CD14-positive monocyte (primary cell): ENCODE measurements around the gene CD74. TPM values are rescaled to one million over a fixed set of nuclear protein-coding genes. Genes with fewer than 3 reads are reported as not detected.
"Not testable (repeated sequence)": the region's sequence is repeated elsewhere in the genome, so short reads cannot be mapped to it uniquely, and the experiment has no call there.

Experiments used
- DNase-seq, 3 donors: peaks; one replicate each; pipeline ENCODE4 v3.0.0-alpha.2; 2011 to 2022
- H2AFZ ChIP-seq: 2 replicates; pipeline ENCODE4 v1.6.0; 2012; ENCODE audit warnings: mild to moderate bottlenecking, low read depth, low read length, inconsistent platforms; ENCODE audit not compliant: insufficient read depth, poor library complexity, severe bottlenecking
- H3K27ac ChIP-seq, 2 donors: 1 replicate in 1 of 2; 2 replicates in 1 of 2; pipeline ENCODE4 v1.5.1; 2012 to 2013; ENCODE audit warnings: low read length in 2 of 2, control low read depth in 1 of 2, inconsistent platforms in 1 of 2, low read depth in 1 of 2, mild to moderate bottlenecking in 1 of 2
- H3K27me3 ChIP-seq, 2 donors: one replicate each; pipeline versions ENCODE4 v1.6.0 to v1.6.1; 2011 to 2013; ENCODE audit warnings: low read length in 2 of 2; ENCODE audit not compliant: control insufficient read depth in 2 of 2, insufficient read depth in 2 of 2
- H3K36me3 ChIP-seq, 2 donors: replicated peaks in 1 of 2; 1 replicate in 1 of 2; 2 replicates in 1 of 2; pipeline versions ENCODE4 v1.5.1 to v1.6.1; 2012 to 2013; ENCODE audit warnings: low read length in 2 of 2, control low read depth in 1 of 2, inconsistent platforms in 1 of 2, mild to moderate bottlenecking in 1 of 2; ENCODE audit not compliant: insufficient read depth in 2 of 2, control insufficient read depth in 1 of 2
- H3K4me1 ChIP-seq, 2 donors: 1 replicate in 1 of 2; 2 replicates in 1 of 2; pipeline versions ENCODE4 v1.5.1 to v1.6.1; 2012 to 2013; ENCODE audit warnings: low read length in 2 of 2, control low read depth in 1 of 2, inconsistent platforms in 1 of 2, mild to moderate bottlenecking in 1 of 2, moderate library complexity in 1 of 2; ENCODE audit not compliant: insufficient read depth in 2 of 2, control insufficient read depth in 1 of 2
- H3K4me2 ChIP-seq: replicated peaks from 2 replicates; pipeline ENCODE3; 2012; ENCODE audit warnings: low read length, moderate library complexity, mild to moderate bottlenecking; ENCODE audit not compliant: poor library complexity, severe bottlenecking; ENCODE audit errors: extremely low read depth
- H3K4me3 ChIP-seq, 3 experiments: fragments of 200-600 bp in 1 of 3; sonication (generic) in 1 of 3; replicated peaks in 1 of 3; 1 replicate in 2 of 3; 2 replicates in 1 of 3; pipeline ENCODE4 v1.5.1; 2011 to 2013; ENCODE audit warnings: low read length in 3 of 3, mild to moderate bottlenecking in 3 of 3, control low read depth in 2 of 3, low read depth in 2 of 3, inconsistent platforms in 1 of 3, moderate library complexity in 1 of 3
- H3K79me2 ChIP-seq: 2 replicates; pipeline ENCODE4 v1.6.0; 2012; ENCODE audit warnings: mild to moderate bottlenecking, control low read depth, inconsistent platforms, low read length, moderate library complexity; ENCODE audit not compliant: insufficient read depth
- H3K9ac ChIP-seq: 2 replicates; pipeline ENCODE4 v1.6.0; 2017; ENCODE audit warnings: low read length, mild to moderate bottlenecking; ENCODE audit not compliant: insufficient read depth, poor library complexity, severe bottlenecking
- H3K9me3 ChIP-seq, 2 donors: replicated peaks in 1 of 2; 1 replicate in 1 of 2; 2 replicates in 1 of 2; pipeline versions ENCODE4 v1.5.1 to v1.6.1; 2012 to 2013; ENCODE audit warnings: low read length in 2 of 2, control low read depth in 1 of 2; ENCODE audit not compliant: control insufficient read depth in 1 of 2, insufficient read depth in 1 of 2
- H4K20me1 ChIP-seq: 2 replicates; pipeline ENCODE4 v1.6.0; 2012; ENCODE audit warnings: mild to moderate bottlenecking, low read length, control low read depth, moderate library complexity; ENCODE audit not compliant: insufficient read depth
- H3K27ac Mint-ChIP-seq, 7 donors: one replicate each; pipeline ENCODE4 v1.8.0; 2020; ENCODE audit warnings: mild to moderate bottlenecking in 7 of 7, mixed read lengths in 7 of 7, moderate library complexity in 6 of 7, inconsistent platforms in 2 of 7
- H3K27me3 Mint-ChIP-seq, 3 donors: one replicate each; pipeline ENCODE4 v1.8.0; 2021 to 2022; ENCODE audit warnings: low read depth in 3 of 3, mild to moderate bottlenecking in 3 of 3, mixed read lengths in 3 of 3, moderate library complexity in 3 of 3, inconsistent platforms in 1 of 3
- H3K36me3 Mint-ChIP-seq, 2 donors: one replicate each; pipeline ENCODE4 v1.8.0; 2020; ENCODE audit warnings: mixed read lengths in 2 of 2, inconsistent platforms in 1 of 2, mild to moderate bottlenecking in 1 of 2
- H3K4me1 Mint-ChIP-seq: one replicate; pipeline ENCODE4 v1.8.0; 2020; ENCODE audit warnings: mild to moderate bottlenecking, mixed read lengths
- H3K4me3 Mint-ChIP-seq, 2 donors: one replicate each; pipeline ENCODE4 v1.8.0; 2020; ENCODE audit warnings: mild to moderate bottlenecking in 2 of 2, mixed read lengths in 2 of 2, moderate library complexity in 1 of 2
- H3K9me3 Mint-ChIP-seq, 7 donors: one replicate each; pipeline ENCODE4 v1.8.0; 2020 to 2022; ENCODE audit warnings: mixed read lengths in 7 of 7, mild to moderate bottlenecking in 6 of 7, moderate library complexity in 6 of 7, inconsistent platforms in 2 of 7
- WGBS: methylation state at CpG from one replicate; pipeline ENCODE4 v1.1.5; 2013; ENCODE audit warnings: missing lambda C conversion rate; ENCODE audit not compliant: insufficient coverage; 5-methylcytosine and 5-hydroxymethylcytosine counted together
- intact Hi-C, 2 donors: fragments of 100-400 bp; cut with micrococcal nuclease; formaldehyde crosslinking; loops; one replicate each; pipeline versions ENCODE4 v1.15.0 to v1.15.1; 2023
- polyA plus RNA-seq, 3 donors: library from polyadenylated mRNA; depleted of rRNA in 1 of 3; unstranded in 2 of 3; stranded (reverse) in 1 of 3; fragments of 300-500 nt in 2 of 3; fragments of >200 nt in 1 of 3; fragmentation: Illumina TruSeq in 2 of 3; gene quantifications; 1 replicate in 2 of 3; 2 replicates in 1 of 3; pipeline ENCODE4 v1.2.3, GENCODE V29; 2012 to 2021
- TF ChIP-seq, protein P1 (sequence below): fragments of 200-600 bp; IDR thresholded peaks from one replicate; pipeline ENCODE4 v1.8.0; 2022; ENCODE audit warnings: antibody characterized with exemption, mild to moderate bottlenecking

The CD74 gene
- polyA plus RNA-seq, 3 donors, result 3,498 to 7,550 (median 4,939) TPM

DNA sequence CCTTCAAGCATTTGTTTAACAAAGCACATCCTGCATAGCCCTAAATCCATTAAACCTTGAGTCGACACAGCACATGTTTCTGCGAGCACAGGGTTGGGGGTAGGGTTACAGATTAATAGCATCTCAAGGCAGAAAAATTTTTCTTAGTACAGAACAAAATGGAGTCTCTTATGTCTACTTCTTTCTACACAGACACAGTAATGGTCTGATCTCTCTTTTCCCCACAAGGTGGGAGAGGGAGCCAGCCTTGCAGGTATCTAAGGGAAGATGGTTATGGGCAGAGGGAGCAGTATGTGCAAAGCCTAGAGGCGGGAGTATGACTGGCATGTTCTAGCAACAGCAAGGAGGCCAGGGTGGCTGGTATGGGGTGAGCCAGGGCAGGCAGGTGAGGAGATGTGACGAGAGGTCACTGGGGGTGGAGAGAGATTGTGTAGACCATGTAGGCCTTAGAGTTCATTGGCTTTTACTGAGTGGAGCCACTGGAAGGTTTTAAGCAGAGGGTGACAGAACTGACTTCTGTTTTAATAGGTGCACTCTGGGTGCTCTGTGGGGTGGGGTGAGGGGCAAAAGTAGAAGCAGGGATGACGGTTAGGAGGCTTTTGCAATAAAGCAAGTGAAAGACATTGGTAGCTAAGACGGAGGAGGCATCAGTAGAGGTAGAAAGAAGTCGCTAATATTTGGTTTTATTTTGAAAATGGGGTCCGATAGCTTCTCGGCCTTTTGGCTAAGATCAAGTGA, 42.0 kb upstream of the CD74 start:
- Mint-ChIP-seq H3K9me3 (peaks cover 0 to 2% (median 0%) of the 10 kb centered on the region in 7 donors), H3K27ac (no peak overlapping the region), H3K36me3 (no peaks in the 10 kb centered on the region), H3K4me3 (no peak overlapping the region), H3K27me3 (no peaks in the 10 kb centered on the region), H3K4me1 (peaks cover 18% of the 10 kb centered on the region)
- H3K9me3 ChIP-seq, result no peaks in the 10 kb centered on the region
- intact Hi-C loops, result loop anchor here (5.0 to 10.0 kb wide), 3 partner anchors 68 to 200 kb away; no protein-coding TSS in a partner anchor
- peaks cover 36% of the 10 kb centered on the region in 2 donors for H3K4me1 ChIP-seq
- H4K20me1 ChIP-seq, result no peaks in the 10 kb centered on the region
- H2AFZ ChIP-seq, result peak overlapping the region; percentile 53
- TF ChIP-seq, protein P1, sequence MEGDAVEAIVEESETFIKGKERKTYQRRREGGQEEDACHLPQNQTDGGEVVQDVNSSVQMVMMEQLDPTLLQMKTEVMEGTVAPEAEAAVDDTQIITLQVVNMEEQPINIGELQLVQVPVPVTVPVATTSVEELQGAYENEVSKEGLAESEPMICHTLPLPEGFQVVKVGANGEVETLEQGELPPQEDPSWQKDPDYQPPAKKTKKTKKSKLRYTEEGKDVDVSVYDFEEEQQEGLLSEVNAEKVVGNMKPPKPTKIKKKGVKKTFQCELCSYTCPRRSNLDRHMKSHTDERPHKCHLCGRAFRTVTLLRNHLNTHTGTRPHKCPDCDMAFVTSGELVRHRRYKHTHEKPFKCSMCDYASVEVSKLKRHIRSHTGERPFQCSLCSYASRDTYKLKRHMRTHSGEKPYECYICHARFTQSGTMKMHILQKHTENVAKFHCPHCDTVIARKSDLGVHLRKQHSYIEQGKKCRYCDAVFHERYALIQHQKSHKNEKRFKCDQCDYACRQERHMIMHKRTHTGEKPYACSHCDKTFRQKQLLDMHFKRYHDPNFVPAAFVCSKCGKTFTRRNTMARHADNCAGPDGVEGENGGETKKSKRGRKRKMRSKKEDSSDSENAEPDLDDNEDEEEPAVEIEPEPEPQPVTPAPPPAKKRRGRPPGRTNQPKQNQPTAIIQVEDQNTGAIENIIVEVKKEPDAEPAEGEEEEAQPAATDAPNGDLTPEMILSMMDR, result no peak
- 35% methylated on average over 7 of the region's 9 CpGs for WGBS
- H3K9ac ChIP-seq, result no peak overlapping the region
- H3K27me3 ChIP-seq, result no peaks in the 10 kb centered on the region
- H3K4me2 ChIP-seq, result no peak overlapping the region
- no peak overlapping the region for H3K27ac ChIP-seq
- DNase-seq, result no peak
- H3K36me3 ChIP-seq, result no peaks in the 10 kb centered on the region
- no peaks in the 10 kb centered on the region for H3K79me2 ChIP-seq
- no peak overlapping the region for H3K4me3 ChIP-seq

DNA sequence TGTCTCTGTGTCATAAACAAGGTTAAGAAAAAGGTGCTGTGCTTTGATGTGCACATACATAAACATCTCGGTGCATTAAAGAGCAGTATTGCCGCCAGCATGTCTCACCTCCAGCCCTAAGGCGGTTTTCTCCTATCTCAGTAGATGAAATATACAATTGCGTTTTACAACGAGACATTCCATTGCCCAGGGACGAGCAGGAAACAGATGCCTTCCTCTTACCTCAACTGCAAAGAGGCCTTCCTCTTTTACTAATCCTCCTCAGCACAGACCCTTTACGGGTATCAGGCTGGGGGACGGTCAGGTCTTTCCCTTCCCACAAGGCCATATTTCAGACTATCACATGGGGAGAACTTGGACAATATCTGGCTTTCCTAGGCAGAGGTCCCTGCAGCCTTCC, 41.3 kb upstream of the CD74 start:
- peaks cover 36 to 37% of the 10 kb centered on the region in 2 donors for H3K4me1 ChIP-seq
- H3K79me2 ChIP-seq, H3K4me3 Mint-ChIP-seq, H3K27ac Mint-ChIP-seq, H3K9me3 ChIP-seq, H3K27me3 Mint-ChIP-seq, DNase-seq, H3K4me2 ChIP-seq, H4K20me1 ChIP-seq, H3K36me3 Mint-ChIP-seq, H3K9ac ChIP-seq, H3K4me3 ChIP-seq, H3K9me3 Mint-ChIP-seq, H3K36me3 ChIP-seq, H3K27me3 ChIP-seq: not testable (repeated sequence)
- WGBS, result no CpG with 5 or more reads among the region's 8 CpGs
- peaks cover 17% of the 10 kb centered on the region for H3K4me1 Mint-ChIP-seq
- H2AFZ ChIP-seq, result peak overlapping the region; percentile 53
- intact Hi-C loops, result loop anchor here in 1 of 2 donors (10.0 kb wide), 1 partner anchor 201 kb away; no protein-coding TSS in a partner anchor
- peak overlapping the region in 1 of 2 donors; percentile 36 for H3K27ac ChIP-seq
